HG02970 (cell line): Measurements from ENCODE around the gene ABHD16A.
"Not testable (repeated sequence)": the region's sequence is repeated elsewhere in the genome, so short reads cannot be mapped to it uniquely, and the experiment has no call there.

Experiments
- ATAC-seq: cut with Tn5 transposase; IDR thresholded peaks from one replicate; pipeline ENCODE4 v1.9.1; 2021; ENCODE audit warnings: mild to moderate bottlenecking, moderate library complexity, moderate number of reproducible peaks; ENCODE audit not compliant: unreplicated experiment, low FRiP score

ABHD16A gene

GRCh38 chr6:31717499-31718222 is 14.5 kb upstream of the ABHD16A start:
- no peak for ATAC-seq

- no peak for ATAC-seq
Observed at GRCh38 chr6:31715022-31715958, 12.2 kb upstream of the ABHD16A start, which contains the start of gene LY6G6D. Gene LY6G6D (plus strand): TSS chr6:31715348. CDS start chr6:31715356, 8 bp downstream.

GRCh38 chr6:31713991-31714684 is 11.0 kb upstream of the ABHD16A start:
- no peak for ATAC-seq

GRCh38 chr6:31713465-31713864 is 10.3 kb upstream of the ABHD16A start:
- ATAC-seq: no peak

- no peak for ATAC-seq
Observed at GRCh38 chr6:31712296-31712695, 9.2 kb upstream of the ABHD16A start.

- ATAC-seq: no peak
Observed at GRCh38 chr6:31711233-31711632, 8.1 kb upstream of the ABHD16A start.

- no peak for ATAC-seq
Observed at GRCh38 chr6:31710523-31711219, 7.5 kb upstream of the ABHD16A start.

GRCh38 chr6:31709157-31709556 is 6.0 kb upstream of the ABHD16A start:
- ATAC-seq: not testable (repeated sequence)

- no peak for ATAC-seq
Observed at GRCh38 chr6:31708224-31708623, 5.1 kb upstream of the ABHD16A start.

- no peak for ATAC-seq
Observed at GRCh38 chr6:31707701-31708100, 4.6 kb upstream of the ABHD16A start.

- no peak for ATAC-seq
Observed at GRCh38 chr6:31706599-31706998, 3.5 kb upstream of the ABHD16A start, which contains the start of gene LY6G6F. Gene LY6G6F (plus strand): TSS chr6:31706866. CDS start chr6:31706907, 41 bp downstream.

- ATAC-seq: no peak
Observed at GRCh38 chr6:31705931-31706330, 2.8 kb upstream of the ABHD16A start.

GRCh38 chr6:31702405-31702818 is 712 bp downstream of the ABHD16A start:
- no peak for ATAC-seq

- ATAC-seq: no peak
Observed at GRCh38 chr6:31701666-31702404, 1.3 kb downstream of the ABHD16A start.

- ATAC-seq: no peak
Observed at GRCh38 chr6:31700740-31701401, 2.3 kb downstream of the ABHD16A start.

GRCh38 chr6:31697555-31697954 is 5.6 kb downstream of the ABHD16A start:
- ATAC-seq: no peak

- no peak for ATAC-seq
Observed at GRCh38 chr6:31693535-31693934, 9.6 kb downstream of the ABHD16A start.

- no peak for ATAC-seq
Observed at GRCh38 chr6:31692886-31693285, 10.2 kb downstream of the ABHD16A start.

GRCh38 chr6:31692353-31692752 is 10.8 kb downstream of the ABHD16A start:
- ATAC-seq: no peak
